ENCODE data around the gene ATP1A1.

The ATP1A1 gene

GRCh38 chr1:116411784-116412479, 38.9 kb downstream of the ATP1A1 start:
- peaks cover 4% of the 10 kb centered on the region for H3K36me3 ChIP-seq
- no peak for DNase-seq
- TF ChIP-seq CTCF (IDR thresholded peaks at IDR 0.05; ENCODE audit: low read depth, low read length): no peak
- no peaks in the 10 kb centered on the region for H3K9me3 ChIP-seq (ENCODE audit: severe bottlenecking)
- H3K27ac ChIP-seq: no peak overlapping the region
- H3K4me3 ChIP-seq (ENCODE audit: low read depth, low read length): no peak overlapping the region
- H3K27me3 ChIP-seq (ENCODE audit: insufficient read depth, low read depth, severe bottlenecking): no peaks in the 10 kb centered on the region

GRCh38 chr1:116412480-116412798, 39.4 kb downstream of the ATP1A1 start:
- Histone ChIP-seq H3K36me3 (peaks cover 3% of the 10 kb centered on the region), H3K27me3 (ENCODE audit: insufficient read depth, low read depth, severe bottlenecking) (no peaks in the 10 kb centered on the region), H3K27ac (no peak overlapping the region), H3K9me3 (ENCODE audit: severe bottlenecking) (no peaks in the 10 kb centered on the region), H3K4me3 (ENCODE audit: low read depth, low read length) (no peak overlapping the region)
- no peak for DNase-seq
- no peak for TF ChIP-seq CTCF (IDR thresholded peaks at IDR 0.05; ENCODE audit: low read depth, low read length)

- TF ChIP-seq CTCF (IDR thresholded peaks at IDR 0.05; ENCODE audit: low read depth, low read length): no peak
- no peaks in the 10 kb centered on the region for H3K27me3 ChIP-seq (ENCODE audit: insufficient read depth, low read depth, severe bottlenecking)
- DNase-seq: no peak
Measured at GRCh38 chr1:116412898-116413297, 39.9 kb downstream of the ATP1A1 start.

GRCh38 chr1:116413414-116413813, 40.4 kb downstream of the ATP1A1 start:
- TF ChIP-seq CTCF (IDR thresholded peaks at IDR 0.05; ENCODE audit: low read depth, low read length): no peak
- Histone ChIP-seq H3K4me3 (ENCODE audit: low read depth, low read length) (no peak overlapping the region), H3K27me3 (ENCODE audit: insufficient read depth, low read depth, severe bottlenecking) (no peaks in the 10 kb centered on the region), H3K36me3 (no peaks in the 10 kb centered on the region; the same call in 1 of the 2 replicates), H3K9me3 (ENCODE audit: severe bottlenecking) (no peaks in the 10 kb centered on the region), H3K27ac (no peak overlapping the region)
- DNase-seq: no peak

More at GRCh38 chr1:116412898-116413297, 39.9 kb downstream of the ATP1A1 start:
- Histone ChIP-seq H3K9me3 (ENCODE audit: severe bottlenecking) (no peaks in the 10 kb centered on the region), H3K27ac (no peak overlapping the region), H3K36me3 (peaks cover under 1% of the 10 kb centered on the region), H3K4me3 (ENCODE audit: low read depth, low read length) (no peak overlapping the region)

- no peak for TF ChIP-seq CTCF (IDR thresholded peaks at IDR 0.05; ENCODE audit: low read depth, low read length)
- Histone ChIP-seq H3K27me3 (ENCODE audit: insufficient read depth, low read depth, severe bottlenecking) (no peaks in the 10 kb centered on the region), H3K9me3 (ENCODE audit: severe bottlenecking) (no peaks in the 10 kb centered on the region), H3K36me3 (no peaks in the 10 kb centered on the region; the same call in 1 of the 2 replicates), H3K27ac (no peak overlapping the region), H3K4me3 (ENCODE audit: low read depth, low read length) (no peak overlapping the region)
- DNase-seq: no peak
Measured at GRCh38 chr1:116414364-116414763, 41.3 kb downstream of the ATP1A1 start.

GRCh38 chr1:116415200-116415698, 42.2 kb downstream of the ATP1A1 start:
- TF ChIP-seq CTCF (IDR thresholded peaks at IDR 0.05; ENCODE audit: low read depth, low read length): no peak
- no peaks in the 10 kb centered on the region; the same call in 1 of the 2 replicates for H3K36me3 ChIP-seq
- no peaks in the 10 kb centered on the region for H3K27me3 ChIP-seq (ENCODE audit: insufficient read depth, low read depth, severe bottlenecking)
- peak overlapping the region; percentile 52 for H3K27ac ChIP-seq
- H3K9me3 ChIP-seq (ENCODE audit: severe bottlenecking): no peaks in the 10 kb centered on the region
- H3K4me3 ChIP-seq (ENCODE audit: low read depth, low read length): no peak overlapping the region
- DNase-seq: no peak

All from WERI-Rb-1 (cell line).